GM10248 (cell line): Measurements from ENCODE around the gene LEMD1.

Experiments
- CTCF ChIA-PET: fragments of 300-600 bp; sonication (Branson Sonifier 250); formaldehyde crosslinking; extraction: SDS; loops from one replicate; lab custom pipeline; 2021; ENCODE audit warnings: antibody characterized with exemption; lab: Yijun Ruan, JAX
- POLR2A ChIA-PET: fragments of 350-650 bp; sonication (Branson Sonifier 250); formaldehyde crosslinking; extraction: SDS; loops from one replicate; lab custom pipeline; 2020; ENCODE audit warnings: antibody characterized with exemption; lab: Yijun Ruan, JAX
- DNase-seq: peaks from one replicate; pipeline ENCODE4 v3.0.0; 2012; ENCODE audit errors: extremely low spot score
- CTCF ChIP-seq: IDR thresholded peaks from 2 replicates; pipeline ENCODE4 v1.5.1; 2012; ENCODE audit warnings: mild to moderate bottlenecking, low read depth; ENCODE audit errors: extremely low read depth, missing control alignments, control extremely low read depth

LEMD1 gene

GRCh38 chr1:205444300-205444930 is 22.6 kb upstream of the LEMD1 start:
- POLR2A ChIA-PET = no interaction called here
- no peak for DNase-seq
- TF ChIP-seq CTCF = no peak
- CTCF ChIA-PET = interaction anchor here (0.7 to 1.5 kb wide), 3 partner anchors 14 to 90 kb away, joined by 3 read pairs; no protein-coding TSS in a partner anchor

GRCh38 chr1:205443585-205444299 is 21.9 kb upstream of the LEMD1 start:
- TF ChIP-seq CTCF = no peak
- POLR2A ChIA-PET = no interaction called here
- CTCF ChIA-PET = interaction anchor here (0.7 to 1.6 kb wide), 4 partner anchors 45 to 108 kb away, joined by 3 to 4 read pairs (median 3); no protein-coding TSS in a partner anchor
- DNase-seq = no peak

- no peak for DNase-seq
- ChIA-PET POLR2A (no interaction called here), CTCF (interaction anchor here (1.2 to 2.1 kb wide), 3 partner anchors 11 to 106 kb away, joined by 3 to 7 read pairs (median 4); no protein-coding TSS in a partner anchor)
- TF ChIP-seq CTCF = no peak
Measured at GRCh38 chr1:205442051-205442725, 20.3 kb upstream of the LEMD1 start.

- DNase-seq = no peak
- TF ChIP-seq CTCF = no peak
- POLR2A ChIA-PET = no interaction called here
- CTCF ChIA-PET = interaction anchor here (0.8 to 2.1 kb wide), 3 partner anchors 10 to 168 kb away, joined by 4 to 7 read pairs (median 5); no protein-coding TSS in a partner anchor
Measured at GRCh38 chr1:205441716-205442050, 19.8 kb upstream of the LEMD1 start.

- POLR2A ChIA-PET = no interaction called here
- DNase-seq = no peak
- no peak for TF ChIP-seq CTCF
- CTCF ChIA-PET = interaction anchor here (0.8 to 2.1 kb wide), 5 partner anchors 10 to 168 kb away, joined by 3 to 7 read pairs (median 5); no protein-coding TSS in a partner anchor
Measured at GRCh38 chr1:205441318-205441633, 19.4 kb upstream of the LEMD1 start.
